Smooth muscle cell of the brain vasculature (primary cell): ENCODE measurements around the gene JAKMIP2.

Source experiments
- DNase-seq: peaks from one replicate; pipeline ENCODE4 v3.0.0-alpha.2; 2012; ENCODE audit warnings: low read depth, low spot score

JAKMIP2 gene

DNA sequence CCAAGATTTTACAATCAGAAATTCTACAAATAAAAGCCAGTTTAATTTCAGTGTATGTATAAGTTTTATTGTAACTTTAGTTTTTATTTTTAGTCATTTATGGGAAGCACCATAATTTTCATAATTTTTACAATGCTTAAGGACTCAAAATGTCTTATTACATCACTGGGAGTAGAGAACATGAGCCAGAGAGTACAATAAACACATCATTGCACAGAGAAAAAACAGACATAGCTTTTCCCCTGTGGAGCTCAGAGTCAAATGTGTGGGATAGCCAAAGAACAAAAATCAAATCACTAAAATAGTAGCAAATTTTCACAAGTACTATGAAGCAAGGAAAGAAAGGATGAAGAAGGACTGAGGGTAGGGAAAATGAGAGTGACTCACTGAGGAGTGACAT lies 5.5 kb upstream of the JAKMIP2 start:
- DNase-seq = no peak

DNA sequence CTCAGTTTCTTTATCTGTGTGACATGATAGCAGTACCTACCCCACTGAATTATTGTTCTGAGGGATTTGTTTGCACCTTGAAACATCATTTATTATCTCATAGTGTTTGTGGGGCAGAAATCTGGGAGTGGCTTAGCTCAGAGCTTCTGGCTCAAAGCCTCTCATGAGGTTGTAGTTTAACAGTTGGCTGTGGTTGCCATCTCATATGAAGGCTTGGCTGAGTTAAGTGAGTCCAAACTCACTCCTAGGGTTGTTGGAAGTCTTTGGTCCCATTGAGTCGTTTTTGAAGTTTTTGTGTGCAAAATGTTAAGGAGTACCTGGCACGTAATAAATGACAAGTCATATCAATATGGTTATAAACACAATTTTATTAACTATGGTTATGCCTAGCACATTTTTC lies 3.6 kb upstream of the JAKMIP2 start:
- DNase-seq = no peak

DNA sequence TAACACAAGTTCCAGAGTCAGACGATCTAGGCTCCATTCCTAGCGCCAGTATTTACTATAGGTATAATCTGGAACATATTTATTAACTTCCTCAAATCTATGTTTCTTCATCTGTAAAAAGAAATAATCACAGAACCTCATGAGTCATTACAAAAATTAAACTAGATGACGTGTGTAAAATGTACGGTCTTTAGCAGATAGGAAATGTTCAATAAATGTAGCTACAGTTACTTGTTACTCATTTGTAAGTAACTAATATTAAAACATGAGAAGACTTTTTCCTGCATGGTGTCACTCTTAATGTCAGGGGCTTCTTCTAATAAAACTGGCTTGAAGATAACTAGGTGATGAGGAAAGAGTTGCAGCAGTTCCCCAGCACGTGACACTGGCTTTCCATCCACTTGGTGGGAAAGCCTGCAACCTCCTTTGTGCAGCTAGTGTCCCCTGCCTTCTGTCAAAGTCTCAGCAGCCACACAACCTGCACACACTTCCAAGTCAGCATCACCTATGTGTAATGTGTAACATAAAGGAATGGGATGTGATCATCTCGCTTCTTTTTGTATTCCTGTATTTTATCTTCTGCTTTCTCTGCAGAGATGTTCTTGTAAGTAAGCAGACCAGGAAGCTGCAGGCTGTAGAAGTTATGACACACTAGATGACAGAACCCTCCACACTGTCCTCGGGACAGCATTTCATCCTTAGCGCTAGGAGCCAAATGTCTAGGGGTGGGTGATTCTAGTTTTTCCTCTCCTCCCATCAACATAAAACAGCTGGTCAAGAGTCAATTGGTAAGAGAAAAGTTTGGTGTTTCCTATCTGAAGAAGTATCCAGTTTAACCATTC lies 1.8 kb upstream of the JAKMIP2 start:
- no peak for DNase-seq

DNA sequence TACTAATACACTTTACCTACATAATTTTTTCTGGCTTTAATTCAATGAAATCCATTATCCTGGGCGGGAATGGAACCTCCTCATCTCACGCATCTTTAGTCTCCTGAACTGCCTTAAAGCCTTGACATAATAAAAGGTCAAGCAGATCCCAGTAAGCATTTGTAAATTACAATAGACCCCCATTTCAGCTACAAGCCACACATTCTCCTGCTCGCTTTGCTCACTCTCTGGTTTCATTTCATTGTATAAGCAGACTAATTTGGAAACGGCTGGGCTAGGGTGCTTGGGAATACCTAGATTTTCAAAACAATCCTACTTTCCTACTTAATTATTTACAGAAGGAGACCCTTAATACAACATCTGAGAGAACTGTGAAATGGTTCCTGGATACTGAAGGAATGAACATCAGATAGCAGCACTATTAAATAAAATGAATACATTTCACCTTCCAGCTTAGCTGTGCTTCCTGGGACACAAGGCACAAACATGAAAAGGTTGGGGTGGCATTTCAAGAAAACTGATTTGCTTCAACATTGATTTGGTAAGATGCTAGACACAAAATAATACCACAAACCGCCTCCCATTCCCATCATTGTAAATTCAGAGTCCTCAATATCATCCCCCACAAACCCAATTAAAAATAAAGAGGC lies 1.5 kb downstream of the JAKMIP2 start:
- no peak for DNase-seq

DNA sequence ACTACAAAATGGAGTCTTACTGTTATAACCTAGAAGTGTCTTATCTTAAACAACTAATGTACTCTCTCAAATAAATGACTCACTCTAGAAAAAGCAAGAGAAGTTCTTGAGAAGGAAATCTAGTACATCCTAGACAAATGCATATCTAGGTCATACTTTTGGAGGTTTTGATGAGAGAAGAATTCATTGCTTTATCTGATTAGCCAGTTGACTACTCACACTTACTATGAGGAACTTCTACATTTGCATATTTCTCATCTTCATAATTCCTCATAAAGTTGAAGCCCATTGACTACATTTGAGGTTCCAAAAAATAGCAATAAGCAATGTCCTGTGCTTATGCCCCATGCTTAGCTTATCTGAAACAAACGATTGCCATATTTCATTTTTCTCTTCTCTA lies 2.8 kb downstream of the JAKMIP2 start:
- DNase-seq = no peak

DNA sequence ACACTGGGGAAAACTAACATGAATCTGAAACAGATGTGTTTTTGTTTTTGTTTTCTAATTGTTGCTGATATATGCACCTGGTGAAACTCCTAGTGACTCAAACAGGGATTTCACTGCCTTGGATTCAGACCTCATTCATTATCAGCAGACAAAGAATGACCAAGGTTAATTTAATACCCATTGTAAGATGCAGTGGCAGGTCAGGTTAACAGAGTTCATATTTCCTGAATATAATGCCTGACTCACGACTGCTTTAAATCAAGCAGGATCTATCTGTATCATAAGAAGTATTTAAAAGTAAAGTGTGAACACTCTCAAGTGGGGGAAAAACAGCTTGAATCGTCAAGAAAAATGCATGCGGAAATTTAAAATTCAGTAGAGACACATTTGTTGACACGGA lies 5.5 kb downstream of the JAKMIP2 start:
- DNase-seq = no peak

DNA sequence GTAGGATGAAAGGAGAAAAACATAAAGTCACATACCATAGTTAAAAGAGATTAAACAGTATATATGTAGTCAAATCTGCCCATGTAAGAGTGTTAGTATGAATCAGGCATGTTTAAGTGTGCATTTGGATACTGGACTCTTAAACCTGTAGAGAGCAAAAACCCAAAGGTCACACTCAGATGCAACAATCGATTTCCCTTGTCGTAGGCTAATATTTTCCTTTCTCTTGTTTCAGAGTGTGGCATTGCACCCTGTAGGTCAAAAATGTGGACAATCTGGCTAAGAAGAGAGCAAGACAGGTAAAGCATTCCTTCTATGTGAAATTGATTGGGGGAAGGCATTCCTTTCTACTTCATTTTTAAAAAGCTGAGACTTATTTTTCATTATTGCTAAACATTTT lies 8.9 kb downstream of the JAKMIP2 start:
- no peak for DNase-seq

DNA sequence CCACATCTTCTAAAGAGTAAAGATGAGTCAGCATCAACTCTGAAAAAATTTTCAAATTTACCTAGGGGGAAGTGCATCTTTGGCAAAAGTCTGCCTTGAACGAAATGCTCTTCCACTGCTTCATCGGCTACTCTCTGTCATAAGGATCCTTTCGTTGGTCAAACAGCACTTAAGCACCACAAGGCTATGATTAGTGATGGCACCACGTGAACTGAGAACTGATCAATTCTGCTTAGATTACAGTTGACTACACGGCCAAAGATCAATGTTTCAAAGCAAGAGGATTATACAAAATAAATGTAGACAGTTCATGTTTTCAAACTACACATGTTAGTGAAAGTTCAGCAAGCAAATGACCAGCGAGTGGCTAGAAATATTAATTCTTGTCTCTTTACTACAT lies 9.4 kb downstream of the JAKMIP2 start:
- no peak for DNase-seq

DNA sequence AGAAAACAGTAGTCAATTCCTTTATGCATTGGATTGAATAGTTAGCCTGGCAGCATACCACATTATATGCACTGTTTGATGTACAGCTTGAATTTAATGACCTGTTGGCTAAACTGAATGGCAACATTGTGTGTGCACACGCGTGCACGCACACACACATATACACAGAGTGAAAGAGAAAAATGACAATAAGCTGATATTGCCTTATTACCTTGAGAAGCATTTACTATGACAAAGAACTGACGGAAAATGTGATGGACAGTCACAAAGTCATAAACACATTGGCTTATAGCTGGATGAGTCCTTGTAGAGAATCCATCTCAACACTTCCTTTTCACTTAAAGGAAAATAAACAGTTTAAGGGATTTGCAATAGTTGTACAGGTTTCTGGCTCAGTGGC lies 15.5 kb downstream of the JAKMIP2 start:
- no peak for DNase-seq

DNA sequence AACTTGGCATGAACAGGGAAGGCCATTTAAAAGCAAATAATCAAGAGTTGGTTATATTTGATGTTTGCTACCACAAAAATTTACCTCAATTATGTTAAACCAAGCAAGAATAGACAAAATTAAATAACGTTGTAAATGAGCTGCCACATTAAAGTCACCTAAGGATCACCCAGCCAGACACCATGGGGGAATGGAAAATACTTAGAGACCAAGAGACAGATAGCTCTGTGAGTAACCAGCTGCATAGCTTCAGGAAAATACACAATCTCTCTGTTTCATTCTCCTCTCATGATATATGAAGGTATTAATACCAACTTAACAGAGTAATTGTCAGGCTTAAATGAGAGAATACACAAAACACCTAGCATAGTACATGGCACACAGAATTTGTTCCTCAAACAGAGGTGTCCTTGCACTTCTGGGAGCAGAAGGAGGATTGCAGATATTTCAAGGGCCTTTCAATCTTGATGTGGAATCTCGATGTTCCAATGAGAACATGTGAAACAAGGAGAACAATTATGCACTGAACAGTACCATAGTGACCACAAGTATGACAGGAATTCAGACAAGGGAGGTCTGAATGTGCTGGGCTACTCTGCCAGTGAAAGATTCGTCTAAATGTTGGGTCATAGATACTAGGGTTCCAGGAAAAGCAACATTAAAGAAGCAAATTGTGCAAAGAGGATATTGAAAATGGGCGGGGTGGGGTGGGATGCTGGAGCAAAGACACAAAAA lies 18.6 kb downstream of the JAKMIP2 start:
- DNase-seq = no peak

DNA sequence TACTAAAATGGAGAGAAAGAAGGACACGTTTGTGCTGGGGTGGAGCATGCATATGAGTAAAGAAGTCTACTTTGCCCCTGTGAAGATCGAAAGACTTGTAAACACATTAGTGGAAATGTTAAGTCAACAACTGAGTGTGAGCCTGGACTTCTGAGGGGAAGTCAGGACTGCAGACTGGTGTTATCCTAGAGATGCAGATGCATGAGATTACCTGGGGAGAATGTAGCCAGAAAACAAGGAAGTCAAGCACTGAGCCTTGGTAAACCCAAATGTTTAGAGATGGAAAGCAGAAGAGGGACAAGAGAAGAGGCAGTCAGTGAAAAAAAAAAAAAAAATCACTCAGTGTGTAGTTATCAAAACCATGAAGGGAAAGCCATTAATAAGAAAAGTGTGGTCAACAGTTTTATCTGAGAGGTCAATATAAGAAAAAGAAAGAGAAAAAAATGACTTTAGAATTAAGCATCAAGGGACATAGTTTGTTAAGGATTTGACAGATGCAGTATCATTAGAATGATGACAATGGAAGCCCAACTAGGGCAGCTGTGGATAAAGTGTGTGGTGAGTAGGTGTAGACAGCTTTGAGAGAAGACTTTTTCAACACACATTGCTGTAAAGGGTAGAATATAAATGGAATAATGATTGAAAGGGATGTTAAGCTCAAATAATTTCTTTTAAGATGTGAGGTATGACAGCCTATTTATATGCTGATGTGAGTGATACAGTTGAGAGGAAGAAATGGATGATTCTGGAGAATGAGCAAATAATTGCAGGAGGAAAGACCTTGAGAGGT lies 22.2 kb downstream of the JAKMIP2 start:
- no peak for DNase-seq

DNA sequence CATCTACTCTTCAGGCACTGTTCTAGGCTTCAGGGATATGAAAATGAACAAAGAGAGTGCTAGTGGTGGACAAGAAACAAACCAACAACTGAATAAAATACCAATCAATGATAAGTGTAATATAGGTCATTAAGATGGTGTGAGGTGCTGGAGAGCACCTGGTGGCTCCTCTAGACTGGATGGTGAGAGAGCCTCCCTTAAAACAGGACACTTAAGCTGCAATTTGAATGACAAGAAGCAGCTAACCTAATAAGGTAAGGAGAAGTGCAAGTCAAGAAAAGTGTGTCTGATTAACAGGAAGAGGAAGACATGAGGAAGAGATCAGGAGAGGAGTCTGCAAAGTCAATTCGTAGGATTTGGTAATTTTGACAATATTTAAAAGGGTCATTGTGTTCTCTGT lies 23.1 kb downstream of the JAKMIP2 start:
- DNase-seq = no peak

DNA sequence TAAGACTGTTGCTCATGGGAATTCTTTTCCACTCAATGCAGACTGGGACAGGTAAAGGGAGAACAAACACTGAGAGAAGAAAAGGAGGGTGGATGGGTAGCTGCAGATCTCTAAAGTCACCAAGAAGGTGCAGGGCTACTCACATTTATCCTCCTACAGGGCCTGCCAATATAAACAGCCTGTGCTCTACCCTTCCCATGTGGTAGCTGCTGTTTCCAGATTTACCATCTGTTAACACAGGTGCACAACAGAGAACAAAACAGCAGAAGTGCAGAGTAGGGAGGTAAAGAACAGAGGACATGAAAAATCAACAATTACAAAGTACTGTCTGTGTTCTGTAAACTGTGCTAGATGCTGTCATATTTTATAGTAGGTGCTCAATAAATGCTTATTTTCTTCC lies 26.0 kb downstream of the JAKMIP2 start:
- no peak for DNase-seq

DNA sequence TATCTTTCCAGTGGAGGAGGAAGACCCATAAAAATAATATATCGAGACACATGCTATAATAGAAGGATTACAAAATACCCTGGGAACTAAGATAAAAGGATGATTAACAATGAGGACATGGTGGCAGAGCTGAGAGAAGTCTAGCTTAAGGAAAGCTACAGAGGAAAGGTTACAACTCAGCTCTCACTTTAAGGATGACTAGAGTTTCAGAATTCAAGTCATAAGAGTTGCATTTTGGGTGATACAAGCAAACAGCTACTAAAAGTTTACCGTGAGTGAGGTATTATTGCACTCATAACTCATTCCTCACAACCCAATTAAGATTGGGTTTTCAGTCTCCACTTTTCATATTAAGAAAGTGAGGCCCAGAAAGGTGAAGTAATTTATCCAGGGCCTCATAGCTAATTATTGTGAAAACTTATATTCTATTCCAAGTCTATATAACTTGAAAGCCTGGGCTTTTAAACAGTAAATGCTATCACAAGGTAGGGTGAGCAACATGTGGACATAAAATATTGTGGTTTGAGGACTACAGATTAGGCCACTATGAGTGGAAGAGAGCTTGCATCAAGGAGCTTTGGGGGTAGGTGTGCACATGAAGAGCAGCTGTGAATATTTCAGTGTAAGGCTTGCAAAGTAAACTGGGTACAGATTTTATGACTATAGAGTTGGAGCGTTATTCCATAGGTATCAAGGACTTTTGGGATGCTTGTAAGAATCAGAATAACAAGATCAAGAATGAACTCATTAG lies 28.0 kb downstream of the JAKMIP2 start:
- no peak for DNase-seq

DNA sequence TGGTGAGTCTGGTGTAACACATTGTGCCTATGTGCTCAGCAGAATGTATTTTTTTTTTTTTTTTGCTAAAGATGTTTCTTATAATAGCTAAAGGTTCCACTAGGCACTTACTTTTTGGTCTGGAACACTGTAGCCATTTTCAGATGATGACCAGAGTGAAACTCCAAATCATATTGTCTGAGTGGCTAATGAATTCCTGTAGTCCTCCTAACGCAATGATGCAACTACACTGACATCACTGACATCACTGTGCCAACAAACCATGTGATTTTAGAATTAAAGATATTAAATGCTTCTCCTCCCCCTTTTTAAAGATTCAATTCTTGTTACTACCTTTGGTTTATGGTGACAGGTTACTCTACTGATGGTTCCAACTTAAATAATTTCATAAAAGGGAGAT lies 28.8 kb downstream of the JAKMIP2 start:
- no peak for DNase-seq

DNA sequence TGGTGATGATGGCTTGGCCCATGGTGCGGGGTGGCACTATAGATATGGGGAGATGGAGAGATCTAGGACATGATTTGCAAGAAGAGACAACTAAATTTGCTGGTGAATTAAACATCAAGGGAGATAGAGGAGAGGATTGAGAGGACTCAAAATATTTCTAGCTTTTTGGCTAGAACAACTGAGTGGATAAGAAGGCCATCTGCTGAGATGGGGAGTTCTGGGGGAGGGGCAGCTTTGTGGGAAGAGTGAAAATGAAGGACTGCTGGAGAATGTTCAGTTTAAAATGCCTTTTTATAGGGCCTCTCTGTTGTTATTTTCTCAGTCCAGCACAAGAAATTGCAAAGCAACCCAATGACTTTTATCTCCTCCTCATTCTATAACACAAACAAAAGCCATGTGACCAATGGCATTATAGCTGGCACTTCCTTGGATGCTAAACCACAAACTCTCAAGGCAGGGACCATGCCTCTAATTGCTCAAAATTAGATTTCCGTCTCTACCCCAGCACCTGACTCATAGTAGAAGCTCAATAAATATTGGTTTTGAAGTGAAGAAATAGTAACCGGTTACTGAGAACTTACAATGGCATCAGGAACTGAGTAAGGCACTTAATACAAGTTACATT lies 29.8 kb downstream of the JAKMIP2 start:
- no peak for DNase-seq

DNA sequence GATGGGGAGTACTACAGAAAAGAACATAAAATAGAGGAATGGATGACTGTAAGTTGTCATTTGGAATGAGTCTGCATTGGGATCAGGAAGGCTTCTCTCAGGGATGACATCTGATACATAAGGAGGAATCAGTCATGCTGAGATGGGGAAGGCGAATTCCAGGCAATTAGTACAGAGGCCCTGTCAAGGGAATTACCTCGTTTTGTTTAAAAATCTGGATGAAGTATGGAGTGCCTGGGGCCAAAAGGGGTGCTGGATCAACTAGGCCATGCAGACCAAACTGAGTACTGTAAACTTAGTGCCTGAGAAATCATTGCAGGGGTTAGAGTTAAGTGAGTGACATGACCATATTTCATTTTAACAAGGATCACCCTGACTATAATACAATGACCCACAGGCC lies 30.5 kb downstream of the JAKMIP2 start:
- DNase-seq = no peak

DNA sequence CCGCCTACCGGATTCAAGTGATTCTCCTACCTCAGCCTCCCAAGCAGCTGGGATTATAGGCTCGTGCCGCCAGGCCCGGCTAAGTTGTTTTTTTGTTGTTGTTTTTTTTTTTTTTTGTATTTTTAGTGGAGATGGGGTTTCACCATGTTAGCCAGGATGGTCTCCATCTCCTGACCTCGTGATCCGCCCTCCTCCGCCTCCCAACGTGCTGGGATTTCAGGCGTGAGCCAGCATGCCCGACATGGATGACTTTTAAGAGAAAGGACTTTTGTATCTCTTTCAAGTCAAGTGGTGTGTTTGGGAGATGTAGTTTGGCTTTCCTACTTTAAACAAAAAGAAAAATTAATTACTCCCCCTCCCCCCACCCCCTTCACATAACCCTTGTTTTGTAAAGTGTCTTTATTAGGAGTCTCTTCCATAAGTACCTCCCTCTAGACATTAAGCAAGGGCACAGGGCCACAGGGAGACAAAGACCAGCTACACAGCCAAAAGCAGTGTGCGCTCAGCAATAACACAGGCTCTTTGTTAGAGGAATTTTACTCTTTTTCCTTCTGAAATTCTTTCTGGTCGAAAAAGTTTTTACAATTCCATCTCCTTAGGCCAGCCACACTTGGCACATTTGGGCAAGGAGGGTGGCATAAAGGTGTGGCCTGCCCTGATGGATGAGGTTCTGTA lies 31.2 kb downstream of the JAKMIP2 start:
- DNase-seq = no peak

DNA sequence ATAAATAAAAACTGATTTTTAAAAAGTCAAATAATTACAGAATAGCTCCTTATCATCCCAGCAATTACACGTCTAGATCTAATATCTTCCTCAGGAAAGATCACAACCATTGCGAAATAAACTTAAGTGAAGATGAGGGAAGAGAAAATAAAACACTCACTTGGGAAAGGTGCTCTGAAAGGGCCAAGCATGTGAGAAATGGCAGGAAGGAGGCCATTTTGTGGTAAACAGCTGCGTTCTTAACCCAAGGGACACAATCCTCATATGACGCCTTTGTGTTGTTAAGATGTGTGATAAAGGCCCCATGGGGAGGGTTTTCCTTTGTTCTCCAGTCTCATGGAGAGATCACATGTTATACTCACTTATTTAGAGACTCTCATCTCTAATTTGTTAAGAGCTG lies 32.5 kb downstream of the JAKMIP2 start:
- DNase-seq = no peak

DNA sequence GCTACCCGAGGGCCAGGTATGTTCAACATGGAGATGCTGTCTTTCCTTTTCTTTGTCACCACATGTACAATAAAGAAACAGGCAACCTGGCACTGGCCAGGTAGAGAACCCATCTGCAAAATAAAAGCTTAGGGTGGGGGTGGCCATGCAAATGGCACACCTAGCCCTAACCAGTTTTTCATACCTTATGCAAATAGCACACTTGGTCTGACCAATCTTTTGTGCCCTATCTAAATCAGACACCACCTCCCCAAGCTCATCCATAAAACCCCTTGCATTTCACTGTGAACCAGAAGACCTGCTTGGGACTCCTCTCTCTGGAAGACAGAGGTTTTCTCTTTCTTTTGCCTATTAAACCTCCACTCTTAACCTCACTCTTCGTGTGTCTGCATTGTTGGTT lies 33.9 kb downstream of the JAKMIP2 start:
- DNase-seq = no peak
